ENCODE data around the gene ZNF648. TPM values are rescaled to one million over a fixed set of nuclear protein-coding genes. Genes with fewer than 3 reads are reported as not detected.
"Not testable (repeated sequence)": the region's sequence is repeated elsewhere in the genome, so short reads cannot be mapped to it uniquely, and the experiment has no call there.

The ZNF648 gene
- total and polyA plus RNA-seq, 2 donors, result 0.11 TPM; not detected in 1

- Histone ChIP-seq H3K27ac (ENCODE audit: low read depth) (no peak overlapping the region), H3K4me1 (ENCODE audit: insufficient read depth) (no peaks in the 10 kb centered on the region), H3K36me3 (ENCODE audit: insufficient read depth) (no peaks in the 10 kb centered on the region), H3K4me3 (ENCODE audit: low read depth, low read length) (no peak overlapping the region)
- no peak for DNase-seq (ENCODE audit: extremely low spot score)
- 75% methylated on average over 6 of the region's 6 CpGs for WGBS
These were observed 635 bp downstream of the ZNF648 start for GRCh38 chr1:182060877-182061276.

GRCh38 chr1:182059936-182060335, 1.6 kb downstream of the ZNF648 start:
- DNase-seq (ENCODE audit: extremely low spot score), result no peak
- H3K27ac ChIP-seq (ENCODE audit: low read depth), result no peak overlapping the region
- WGBS, result 75% methylated on average over 2 of the region's 2 CpGs
- H3K4me1 ChIP-seq (ENCODE audit: insufficient read depth), result no peaks in the 10 kb centered on the region
- no peaks in the 10 kb centered on the region for H3K36me3 ChIP-seq (ENCODE audit: insufficient read depth)
- H3K4me3 ChIP-seq (ENCODE audit: low read depth, low read length), result no peak overlapping the region

- Histone ChIP-seq H3K4me3 (ENCODE audit: low read depth, low read length) (no peak overlapping the region), H3K36me3 (ENCODE audit: insufficient read depth) (no peaks in the 10 kb centered on the region), H3K4me1 (ENCODE audit: insufficient read depth) (no peaks in the 10 kb centered on the region), H3K27ac (ENCODE audit: low read depth) (no peak overlapping the region)
- 11% methylated on average over 80 of the region's 80 CpGs for WGBS
- DNase-seq (ENCODE audit: extremely low spot score), result no peak
These were observed 4.7 kb downstream of the ZNF648 start for GRCh38 chr1:182056601-182057366.

- H3K36me3 ChIP-seq (ENCODE audit: insufficient read depth), result no peaks in the 10 kb centered on the region
- no peak overlapping the region for H3K27ac ChIP-seq (ENCODE audit: low read depth)
- WGBS, result 47% methylated on average over 4 of the region's 4 CpGs
- H3K4me3 ChIP-seq (ENCODE audit: low read depth, low read length), result no peak overlapping the region
- DNase-seq (ENCODE audit: extremely low spot score), result no peak
- no peaks in the 10 kb centered on the region for H3K4me1 ChIP-seq (ENCODE audit: insufficient read depth)
These were observed 6.7 kb downstream of the ZNF648 start for GRCh38 chr1:182054698-182055326.

- DNase-seq (ENCODE audit: extremely low spot score), result no peak
- Histone ChIP-seq H3K27ac (ENCODE audit: low read depth) (no peak overlapping the region), H3K4me3 (ENCODE audit: low read depth, low read length) (no peak overlapping the region), H3K4me1 (ENCODE audit: insufficient read depth) (no peaks in the 10 kb centered on the region), H3K36me3 (ENCODE audit: insufficient read depth) (no peaks in the 10 kb centered on the region)
- 81% methylated on average over 2 of the region's 2 CpGs for WGBS
These were observed 9.2 kb downstream of the ZNF648 start for GRCh38 chr1:182052355-182052754.

GRCh38 chr1:182051938-182052337, 9.6 kb downstream of the ZNF648 start:
- no peak for DNase-seq (ENCODE audit: extremely low spot score)
- WGBS, result 63% methylated on average over 1 of the region's 1 CpG
- H3K4me1 ChIP-seq (ENCODE audit: insufficient read depth), result no peaks in the 10 kb centered on the region
- H3K4me3 ChIP-seq (ENCODE audit: low read depth, low read length), result no peak overlapping the region
- no peak overlapping the region for H3K27ac ChIP-seq (ENCODE audit: low read depth)
- H3K36me3 ChIP-seq (ENCODE audit: insufficient read depth), result no peaks in the 10 kb centered on the region

GRCh38 chr1:182050481-182051448, 10.7 kb downstream of the ZNF648 start:
- no peaks in the 10 kb centered on the region for H3K4me1 ChIP-seq (ENCODE audit: insufficient read depth)
- no peak for DNase-seq (ENCODE audit: extremely low spot score)
- no peak overlapping the region for H3K4me3 ChIP-seq (ENCODE audit: low read depth, low read length)
- no peak overlapping the region for H3K27ac ChIP-seq (ENCODE audit: low read depth)
- WGBS, result 63% methylated on average over 4 of the region's 4 CpGs
- no peaks in the 10 kb centered on the region for H3K36me3 ChIP-seq (ENCODE audit: insufficient read depth)

- no peak overlapping the region for H3K4me3 ChIP-seq (ENCODE audit: low read depth, low read length)
- no peak for DNase-seq (ENCODE audit: extremely low spot score)
- 70% methylated on average over 2 of the region's 2 CpGs for WGBS
- H3K27ac ChIP-seq (ENCODE audit: low read depth), result no peak overlapping the region
- no peaks in the 10 kb centered on the region for H3K36me3 ChIP-seq (ENCODE audit: insufficient read depth)
- no peaks in the 10 kb centered on the region for H3K4me1 ChIP-seq (ENCODE audit: insufficient read depth)
These were observed 12.9 kb downstream of the ZNF648 start for GRCh38 chr1:182048562-182048961.

GRCh38 chr1:182046763-182047162, 14.7 kb downstream of the ZNF648 start:
- H3K27ac ChIP-seq (ENCODE audit: low read depth), result no peak overlapping the region

GRCh38 chr1:182045481-182045880, 16.0 kb downstream of the ZNF648 start:
- not testable (repeated sequence) for H3K4me1 ChIP-seq (ENCODE audit: insufficient read depth); H3K27ac ChIP-seq (ENCODE audit: low read depth); H3K4me3 ChIP-seq (ENCODE audit: low read depth, low read length); DNase-seq (ENCODE audit: extremely low spot score); H3K36me3 ChIP-seq (ENCODE audit: insufficient read depth)
- 87% methylated on average over 8 of the region's 8 CpGs for WGBS

More at GRCh38 chr1:182046763-182047162, 14.7 kb downstream of the ZNF648 start:
- Histone ChIP-seq H3K36me3 (ENCODE audit: insufficient read depth) (no peaks in the 10 kb centered on the region), H3K4me1 (ENCODE audit: insufficient read depth) (no peaks in the 10 kb centered on the region), H3K4me3 (ENCODE audit: low read depth, low read length) (no peak overlapping the region)
- no peak for DNase-seq (ENCODE audit: extremely low spot score)

GRCh38 chr1:182041615-182042014, 19.9 kb downstream of the ZNF648 start:
- Histone ChIP-seq H3K36me3 (ENCODE audit: insufficient read depth) (no peaks in the 10 kb centered on the region), H3K4me3 (ENCODE audit: low read depth, low read length) (no peak overlapping the region), H3K27ac (ENCODE audit: low read depth) (no peak overlapping the region), H3K4me1 (ENCODE audit: insufficient read depth) (no peaks in the 10 kb centered on the region)
- 85% methylated on average over 3 of the region's 3 CpGs for WGBS
- DNase-seq (ENCODE audit: extremely low spot score), result no peak

GRCh38 chr1:182038220-182038619, 23.3 kb downstream of the ZNF648 start:
- 71% methylated on average over 2 of the region's 2 CpGs for WGBS

GRCh38 chr1:182035097-182035770, 26.3 kb downstream of the ZNF648 start:
- DNase-seq (ENCODE audit: extremely low spot score), result no peak
- H3K4me1 ChIP-seq (ENCODE audit: insufficient read depth), result no peaks in the 10 kb centered on the region
- H3K4me3 ChIP-seq (ENCODE audit: low read depth, low read length), result no peak overlapping the region
- WGBS, result 66% methylated on average over 7 of the region's 7 CpGs
- no peak overlapping the region for H3K27ac ChIP-seq (ENCODE audit: low read depth)
- no peaks in the 10 kb centered on the region for H3K36me3 ChIP-seq (ENCODE audit: insufficient read depth)

More at GRCh38 chr1:182038220-182038619, 23.3 kb downstream of the ZNF648 start:
- Histone ChIP-seq H3K27ac (ENCODE audit: low read depth) (no peak overlapping the region), H3K4me1 (ENCODE audit: insufficient read depth) (no peaks in the 10 kb centered on the region), H3K4me3 (ENCODE audit: low read depth, low read length) (no peak overlapping the region), H3K36me3 (ENCODE audit: insufficient read depth) (no peaks in the 10 kb centered on the region)
- DNase-seq (ENCODE audit: extremely low spot score), result no peak

Data from urinary bladder (tissue), 4 donors.